NCI-H526 (cell line): Measurements from ENCODE around the gene SLC2A4RG.
"Not testable (repeated sequence)": the region's sequence is repeated elsewhere in the genome, so short reads cannot be mapped to it uniquely, and the experiment has no call there.

Experiments
- DNase-seq, 2 experiments: peaks; one replicate each; lab custom pipeline; 2025; lab: John Stamatoyannopoulos, UW

Gene SLC2A4RG

DNA sequence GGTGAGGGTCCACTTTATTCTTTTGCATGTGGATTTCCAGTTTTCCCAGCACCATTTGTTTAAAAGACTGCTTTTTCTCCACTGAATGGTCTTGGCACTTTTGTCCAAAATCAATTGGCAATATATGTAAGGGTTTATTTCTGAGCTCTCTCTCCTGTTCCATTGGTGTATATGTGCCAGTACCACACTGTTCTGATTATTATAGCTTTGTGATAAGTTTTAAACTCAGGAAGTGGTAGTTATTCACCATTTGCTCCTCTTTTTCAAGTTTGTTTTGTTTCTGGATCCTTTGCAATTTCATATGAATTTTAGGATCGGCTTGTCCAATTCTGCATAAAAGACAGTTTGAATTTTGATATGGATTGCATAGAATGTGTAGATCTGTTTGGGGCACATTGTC is 27.4 kb upstream of the SLC2A4RG start:
- no peak for DNase-seq

GRCh38 chr20:63714858-63715257 is 24.7 kb upstream of the SLC2A4RG start:
- DNase-seq: no peak

DNA sequence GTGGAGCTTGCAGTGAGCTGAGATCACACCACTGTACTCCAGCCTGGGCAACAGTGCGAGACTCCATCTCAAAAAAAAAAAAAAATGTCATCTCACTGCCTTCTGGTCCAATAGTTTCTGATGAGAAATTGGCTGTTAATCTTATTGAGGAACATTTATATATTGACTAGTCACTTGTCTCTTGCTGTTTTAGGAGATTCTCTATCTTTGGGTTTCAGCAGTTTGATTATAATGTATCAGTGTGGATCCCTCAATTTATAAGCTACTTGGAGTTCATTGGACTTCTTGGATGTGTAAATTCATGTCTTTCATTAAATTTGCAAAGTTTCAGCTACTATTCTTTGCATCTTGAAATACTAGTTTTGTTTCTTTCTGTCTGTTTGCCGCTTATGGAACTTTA is 20.6 kb upstream of the SLC2A4RG start:
- no peak for DNase-seq

DNA sequence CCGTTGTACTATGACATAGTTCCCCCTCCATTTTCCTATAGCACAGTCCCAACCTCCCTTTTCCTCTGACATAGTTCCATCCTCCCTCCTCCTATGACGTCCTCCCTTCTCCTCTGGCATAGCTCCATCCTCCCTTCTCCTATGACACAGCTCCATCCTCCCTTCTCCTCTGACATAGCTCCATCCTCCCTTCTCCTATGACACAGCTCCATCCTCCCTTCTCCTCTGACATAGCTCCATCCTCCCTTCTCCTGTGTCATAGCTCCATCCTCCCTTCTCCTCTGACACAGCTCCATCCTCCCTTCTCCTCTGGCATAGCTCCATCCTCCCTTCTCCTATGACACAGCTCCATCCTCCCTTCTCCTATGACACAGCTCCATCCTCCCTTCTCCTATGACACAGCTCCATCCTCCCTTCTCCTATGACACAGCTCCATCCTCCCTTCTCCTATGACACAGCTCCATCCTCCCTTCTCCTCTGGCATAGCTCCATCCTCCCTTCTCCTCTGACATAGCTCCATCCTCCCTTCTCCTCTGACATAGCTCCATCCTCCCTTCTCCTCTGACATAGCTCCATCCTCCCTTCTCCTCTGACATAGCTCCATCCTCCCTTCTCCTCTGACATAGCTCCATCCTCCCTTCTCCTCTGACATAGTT is 16.5 kb upstream of the SLC2A4RG start:
- not testable (repeated sequence) for DNase-seq

DNA sequence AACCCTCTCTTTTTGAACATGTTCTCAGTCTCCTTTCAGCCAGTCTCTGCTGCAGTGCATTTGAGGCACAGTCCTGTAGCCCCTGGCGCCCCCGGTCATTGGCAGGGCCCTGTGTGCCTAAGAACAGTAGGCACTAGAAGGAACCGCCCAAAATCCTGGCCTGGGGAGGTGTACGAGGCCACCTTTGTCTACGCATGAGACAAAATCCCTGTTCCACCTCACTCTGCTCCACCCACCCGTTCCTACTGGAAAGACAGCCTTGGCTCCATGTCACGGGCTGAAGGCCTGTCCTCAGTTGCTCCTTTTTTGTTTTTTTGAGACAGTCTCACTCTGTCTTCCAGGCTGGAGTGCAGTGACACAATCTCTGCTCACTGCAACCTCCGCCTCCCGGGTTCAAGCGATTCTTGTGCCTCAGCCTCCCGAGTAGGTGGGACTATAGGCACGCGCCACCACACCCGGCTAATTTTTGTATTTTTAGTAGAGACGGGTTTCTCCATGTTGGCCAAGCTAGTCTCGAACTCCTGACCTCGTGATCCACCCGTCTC is 9.3 kb upstream of the SLC2A4RG start:
- DNase-seq: not testable (repeated sequence)

- no peak for DNase-seq
Observed at GRCh38 chr20:63731410-63731809, 8.2 kb upstream of the SLC2A4RG start.

GRCh38 chr20:63732118-63733095 is 7.2 kb upstream of the SLC2A4RG start:
- DNase-seq: no peak

- no peak for DNase-seq
Observed at GRCh38 chr20:63733117-63733516, 6.5 kb upstream of the SLC2A4RG start.

GRCh38 chr20:63733579-63734081 is 5.9 kb upstream of the SLC2A4RG start:
- no peak for DNase-seq

GRCh38 chr20:63734111-63734945 is 5.2 kb upstream of the SLC2A4RG start:
- no peak for DNase-seq

DNA sequence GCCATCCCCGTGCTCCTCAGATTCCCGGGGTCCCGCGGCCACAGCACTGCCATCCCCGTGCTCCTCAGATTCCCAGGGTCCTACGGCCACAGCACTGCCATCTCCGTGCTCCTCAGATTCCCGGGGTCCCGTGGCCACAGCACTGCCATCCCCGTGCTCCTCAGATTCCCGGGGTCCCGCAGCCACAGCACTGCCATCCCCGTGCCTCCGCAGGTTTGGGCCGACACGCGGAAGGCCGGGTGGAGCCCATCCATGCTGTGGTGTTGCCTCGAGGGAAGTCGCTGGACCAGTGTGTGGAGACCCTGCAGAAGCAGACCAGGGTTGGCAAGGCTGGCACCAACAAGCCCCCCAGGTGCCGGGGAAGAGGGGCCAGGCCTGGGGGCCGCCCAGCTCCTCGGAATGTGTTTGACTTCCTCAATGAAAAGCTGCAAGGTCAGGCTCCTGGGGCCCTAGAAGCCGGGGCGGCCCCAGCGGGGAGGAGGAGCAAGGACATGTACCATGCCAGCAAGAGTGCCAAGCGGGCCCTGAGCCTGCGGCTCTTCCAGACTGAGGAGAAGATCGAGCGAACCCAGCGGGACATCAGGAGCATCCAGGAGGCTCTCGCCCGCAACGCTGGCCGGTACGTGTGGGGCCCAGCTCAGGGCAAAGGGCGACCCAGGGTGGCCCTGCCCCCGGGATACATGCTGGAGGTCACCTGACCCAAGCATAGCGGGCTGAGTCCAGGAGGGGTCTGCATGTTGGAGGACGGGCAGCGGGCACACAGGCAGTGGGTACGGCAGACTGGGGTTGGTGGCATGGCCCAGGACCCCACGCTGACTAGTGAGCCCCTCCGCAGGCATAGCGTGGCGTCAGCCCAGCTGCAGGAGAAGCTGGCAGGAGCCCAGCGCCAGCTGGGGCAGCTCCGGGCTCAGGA is 4.4 kb upstream of the SLC2A4RG start:
- DNase-seq: no peak

- peak in 1 of 2 experiments; percentile 30 for DNase-seq
Observed at GRCh38 chr20:63735859-63736718, 3.5 kb upstream of the SLC2A4RG start, which contains the start of gene LIME1. TSS of gene LIME1 (plus strand) at chr20:63736664. CDS start at chr20:63737550, 886 bp downstream.

DNA sequence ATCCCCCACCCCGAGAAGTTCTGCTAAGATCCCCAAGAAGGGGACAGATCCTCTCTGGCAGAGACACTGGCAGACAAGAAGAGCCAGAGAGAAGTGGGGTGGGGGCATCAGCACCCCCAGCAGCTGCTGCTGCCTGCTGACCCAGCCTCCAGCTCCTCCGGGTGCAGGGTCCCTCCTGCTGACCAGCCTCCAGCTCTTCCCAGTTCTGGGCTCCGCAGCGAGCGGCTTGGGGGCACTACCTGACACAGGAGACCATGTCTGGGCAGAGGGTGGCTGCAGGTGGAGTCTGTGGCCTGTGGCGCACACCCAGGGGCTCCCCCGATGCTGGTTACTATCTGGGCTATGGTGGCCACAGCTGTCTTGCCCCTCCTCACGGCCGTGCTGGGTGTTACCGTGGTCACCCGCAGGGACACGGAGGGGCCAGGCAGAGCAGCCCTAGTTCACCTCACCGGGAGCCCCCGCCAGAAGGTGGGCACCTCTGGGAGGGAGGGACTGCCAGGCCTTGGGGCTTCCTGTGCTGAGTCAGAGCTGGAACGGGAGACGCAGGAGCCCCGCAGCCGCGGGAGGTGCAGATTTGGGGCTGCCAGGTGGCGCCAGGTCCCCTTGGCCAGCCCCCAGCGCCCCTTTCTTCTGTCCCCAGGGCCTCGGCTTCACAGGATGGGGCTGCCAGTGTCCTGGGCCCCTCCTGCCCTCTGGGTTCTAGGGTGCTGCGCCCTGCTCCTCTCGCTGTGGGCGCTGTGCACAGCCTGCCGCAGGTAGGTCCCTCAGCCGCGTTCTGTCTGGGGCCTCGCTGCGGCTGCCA is 2.5 kb upstream of the SLC2A4RG start:
- peak in 1 of 2 experiments; percentile 67 for DNase-seq

GRCh38 chr20:63737695-63737944 is 2.0 kb upstream of the SLC2A4RG start:
- DNase-seq: no peak

- DNase-seq: peak in 1 of 2 experiments; percentile 55
Observed at GRCh38 chr20:63737945-63738686, 1.5 kb upstream of the SLC2A4RG start.

GRCh38 chr20:63738687-63739129 is 868 bp upstream of the SLC2A4RG start:
- DNase-seq: peak; percentile 49 to 83

DNA sequence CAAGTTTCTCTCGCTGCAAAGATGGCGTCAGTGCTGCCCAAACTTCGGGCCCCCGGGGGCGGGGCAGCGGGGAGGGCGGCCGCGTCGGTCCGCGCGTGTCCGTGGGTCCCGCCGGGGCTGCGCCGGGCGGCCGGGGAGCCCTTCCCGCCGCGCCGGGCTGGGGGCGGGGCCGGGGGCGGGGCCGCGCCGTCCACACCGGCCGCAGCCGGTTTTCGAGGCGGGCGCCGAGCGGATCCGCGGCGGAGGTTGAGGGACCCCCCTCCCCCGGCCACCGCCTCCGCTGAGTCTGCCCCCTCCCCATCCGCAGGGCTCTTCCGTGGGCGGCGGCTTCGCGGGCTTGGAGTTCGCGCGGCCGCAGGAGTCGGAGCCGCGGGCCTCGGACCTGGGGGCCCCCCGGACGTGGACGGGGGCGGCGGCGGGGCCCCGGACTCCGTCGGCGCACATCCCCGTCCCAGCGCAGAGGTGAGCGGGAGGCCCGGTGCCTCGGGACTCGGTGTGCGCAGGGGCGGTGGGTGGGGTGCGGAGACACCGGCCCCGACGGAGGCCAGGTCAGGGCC is 572 bp downstream of the SLC2A4RG start:
- peak in 1 of 2 experiments; percentile 71 for DNase-seq
